Hepatocyte (in vitro differentiated cells): ENCODE measurements around the gene RIOX2.

Source experiments
- EZH2 ChIP-seq: fragments of 200-600 bp; sonication (generic); IDR thresholded peaks from 2 replicates; pipeline ENCODE4 v1.6.1; 2016; ENCODE audit warnings: antibody characterized with exemption, mild to moderate bottlenecking, borderline replicate concordance
- EZH2phosphoT487 ChIP-seq: fragments of 200-600 bp; sonication (generic); IDR thresholded peaks from one replicate; pipeline ENCODE4 v1.6.1; 2018; ENCODE audit warnings: antibody characterized with exemption, mild to moderate bottlenecking, low read depth, moderate library complexity; ENCODE audit not compliant: unreplicated experiment, severe bottlenecking
- TF ChIP-seq, protein P1 (sequence below): fragments of 200-600 bp; sonication (generic); IDR thresholded peaks from 2 replicates; pipeline ENCODE4 v1.5.1; 2016; ENCODE audit warnings: antibody characterized with exemption, mild to moderate bottlenecking; ENCODE audit not compliant: poor library complexity

DNA sequence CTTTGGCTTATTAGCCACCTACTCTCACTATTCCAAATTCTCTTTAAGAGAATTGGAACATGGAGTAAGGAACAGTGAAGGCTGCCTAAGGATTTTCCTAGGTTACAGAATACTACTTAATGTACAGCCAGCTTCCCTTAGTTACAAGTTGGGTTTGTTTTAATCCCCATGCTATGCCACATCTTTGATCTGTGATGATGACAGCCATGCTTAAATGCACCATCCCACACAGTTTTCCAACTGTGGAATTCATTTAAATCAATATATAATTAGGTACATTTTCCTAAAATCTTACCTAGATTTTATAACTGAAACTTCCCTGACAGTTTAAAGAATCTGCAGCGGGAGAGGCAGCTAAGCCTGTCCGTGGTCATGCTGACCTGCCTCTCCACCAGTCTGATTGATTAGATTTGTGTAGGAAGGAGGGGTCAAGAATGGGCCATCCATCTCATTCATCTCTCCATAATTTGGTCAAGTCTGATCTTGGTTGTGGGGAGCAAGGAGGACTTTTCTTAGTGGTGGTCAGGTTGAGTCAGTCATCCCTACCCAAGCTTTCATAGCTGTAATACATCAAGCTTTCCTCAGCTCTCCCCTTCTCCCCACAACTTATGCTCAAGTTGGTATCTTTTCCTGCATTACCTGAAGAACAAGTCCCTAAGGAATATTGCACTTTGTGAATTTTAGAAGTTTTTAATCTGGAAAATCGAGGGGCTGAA, 37.1 kb downstream of the RIOX2 start:
- TF ChIP-seq, protein P1, sequence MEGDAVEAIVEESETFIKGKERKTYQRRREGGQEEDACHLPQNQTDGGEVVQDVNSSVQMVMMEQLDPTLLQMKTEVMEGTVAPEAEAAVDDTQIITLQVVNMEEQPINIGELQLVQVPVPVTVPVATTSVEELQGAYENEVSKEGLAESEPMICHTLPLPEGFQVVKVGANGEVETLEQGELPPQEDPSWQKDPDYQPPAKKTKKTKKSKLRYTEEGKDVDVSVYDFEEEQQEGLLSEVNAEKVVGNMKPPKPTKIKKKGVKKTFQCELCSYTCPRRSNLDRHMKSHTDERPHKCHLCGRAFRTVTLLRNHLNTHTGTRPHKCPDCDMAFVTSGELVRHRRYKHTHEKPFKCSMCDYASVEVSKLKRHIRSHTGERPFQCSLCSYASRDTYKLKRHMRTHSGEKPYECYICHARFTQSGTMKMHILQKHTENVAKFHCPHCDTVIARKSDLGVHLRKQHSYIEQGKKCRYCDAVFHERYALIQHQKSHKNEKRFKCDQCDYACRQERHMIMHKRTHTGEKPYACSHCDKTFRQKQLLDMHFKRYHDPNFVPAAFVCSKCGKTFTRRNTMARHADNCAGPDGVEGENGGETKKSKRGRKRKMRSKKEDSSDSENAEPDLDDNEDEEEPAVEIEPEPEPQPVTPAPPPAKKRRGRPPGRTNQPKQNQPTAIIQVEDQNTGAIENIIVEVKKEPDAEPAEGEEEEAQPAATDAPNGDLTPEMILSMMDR, result no peak
- TF ChIP-seq EZH2 (no peak), EZH2phosphoT487 (no peak)
